K562 (cell line): ENCODE data around the gene NKAPL. TPM values are rescaled to one million over a fixed set of nuclear protein-coding genes. Genes with fewer than 3 reads are reported as not detected.
A peak's percentile ranks its signal among the peaks of the same experiment; 100 is the strongest.

Experiments used
- FOXM1 ChIP-seq, 2 experiments: fragments of 450-650 bp in 1 of 2; sonication (generic) in 1 of 2; formaldehyde crosslinking in 1 of 2; IDR thresholded peaks; 2 replicates each; pipeline versions ENCODE4 v1.6.1 to v1.9.0; 2017 to 2022; ENCODE audit warnings: low read depth in 2 of 2, mild to moderate bottlenecking in 2 of 2, missing genetic modification reagents in 1 of 2, moderate library complexity in 1 of 2
- HLTF ChIP-seq: fragments of 450-650 bp; IDR thresholded peaks from 2 replicates; pipeline ENCODE4 v1.6.1; 2016
- JUND ChIP-seq, 2 experiments: IDR thresholded peaks; 2 replicates in 1 of 2; 3 replicates in 1 of 2; pipeline ENCODE4 v1.6.1; 2011; ENCODE audit warnings: borderline replicate concordance in 2 of 2, low read depth in 2 of 2, low read length in 2 of 2, improper control_type of control experiment in 1 of 2, missing biosample characterization in 1 of 2, missing genetic modification characterization in 1 of 2, missing genetic modification reagents in 1 of 2
- LEF1 ChIP-seq: fragments of 450-650 bp; IDR thresholded peaks from 2 replicates; pipeline ENCODE4 v1.6.1; 2016; ENCODE audit warnings: mild to moderate bottlenecking
- MEF2D ChIP-seq: conservative IDR thresholded peaks from 2 replicates; pipeline ENCODE4 v1.6.1; 2016; ENCODE audit warnings: low read depth, missing genetic modification characterization, missing compliant biosample characterization
- PURB ChIP-seq: sonication (generic); formaldehyde crosslinking; IDR thresholded peaks from 2 replicates; pipeline ENCODE4 v1.9.0; 2021; ENCODE audit warnings: low read depth, mild to moderate bottlenecking, missing genetic modification reagents
- RNF2 ChIP-seq: sonication (generic); IDR thresholded peaks from 2 replicates; pipeline ENCODE4 v1.6.1; 2016
- SAFB2 ChIP-seq: fragments of 200-400 bp; formaldehyde crosslinking; IDR thresholded peaks from 2 replicates; pipeline ENCODE4 v1.6.1; 2018; ENCODE audit warnings: borderline replicate concordance, low read length, low read depth, moderate library complexity; ENCODE audit not compliant: severe bottlenecking
- SIN3B ChIP-seq: fragments of 450-650 bp; IDR thresholded peaks from 2 replicates; pipeline ENCODE4 v1.6.1; 2017; ENCODE audit warnings: low read depth, mild to moderate bottlenecking, moderate library complexity
- SMARCA5 ChIP-seq: fragments of 450-650 bp; IDR thresholded peaks from 2 replicates; pipeline ENCODE4 v1.6.1; 2016
- SNRNP70 ChIP-seq: fragments of 200-400 bp; formaldehyde crosslinking; optimal IDR thresholded peaks from 2 replicates; pipeline ENCODE3; 2017; ENCODE audit warnings: low read depth, low read length
- SREBF2 ChIP-seq: sonication (generic); formaldehyde crosslinking; IDR thresholded peaks from 2 replicates; pipeline ENCODE4 v1.4.0; 2020; ENCODE audit warnings: mild to moderate bottlenecking, missing genetic modification reagents
- ZNF197 ChIP-seq: fragments of 200-800 bp; sonication (Bioruptor generic); IDR thresholded peaks from 2 replicates; pipeline ENCODE4 v1.6.1; 2016; ENCODE audit warnings: low read depth, missing genetic modification characterization, missing compliant biosample characterization
- ZNF316 ChIP-seq: fragments of 450-650 bp; IDR thresholded peaks from 2 replicates; pipeline ENCODE4 v1.6.1; 2016
- polyA plus RNA-seq, 8 experiments: library from polyadenylated mRNA; depleted of rRNA in 4 of 8; stranded (reverse) in 5 of 8; unstranded in 3 of 8; fragments of >200 nt; fragmentation: Nextera tagmentation in 2 of 8; fragmentation: Illumina TruSeq in 1 of 8; extraction: Ambion mirVana in 2 of 8; extraction: Trizol in 1 of 8; gene quantifications; 2 replicates each; pipeline versions ENCODE4 v1.2.1 to v1.2.3, GENCODE V29; 2011 to 2014; ENCODE audit warnings: inconsistent platforms in 1 of 8, missing spikeins in 1 of 8
- total RNA-seq, 7 experiments: library from RNA; depleted of rRNA in 6 of 7; stranded (reverse); fragments of >200 nt in 6 of 7; fragmentation: Illumina TruSeq in 2 of 7; extraction: Trizol in 2 of 7; gene quantifications; 2 replicates each; pipeline versions ENCODE4 v1.2.1 to v1.2.3, GENCODE V29; 2011 to 2021; ENCODE audit warnings: low replicate concordance in 1 of 7
- TF ChIP-seq, protein P1 (sequence below): sonication (generic); formaldehyde crosslinking; IDR thresholded peaks from 2 replicates; pipeline ENCODE4 v1.8.0; 2023; ENCODE audit warnings: mild to moderate bottlenecking, missing genetic modification reagents
- TF ChIP-seq, protein P2 (sequence below): fragments of 450-650 bp; IDR thresholded peaks from 2 replicates; pipeline ENCODE4 v1.7.0; 2016; ENCODE audit warnings: borderline replicate concordance
- TF ChIP-seq, protein P3 (sequence below): fragments of 250-450 bp; sonication (Bioruptor Pico); IDR thresholded peaks from 2 replicates; pipeline ENCODE4 v1.4.0; 2020; ENCODE audit warnings: mild to moderate bottlenecking
- TF ChIP-seq, protein P4 (sequence below): IDR thresholded peaks from 3 replicates; pipeline ENCODE4 v1.6.1; 2011; ENCODE audit warnings: borderline replicate concordance, mild to moderate bottlenecking; ENCODE audit not compliant: insufficient read length, insufficient read depth

Gene NKAPL
- total and polyA plus RNA-seq, 9 of the 15 experiments (the other 6 are each of a cell fraction or from before 2014, with no cell fraction given): not detected

DNA sequence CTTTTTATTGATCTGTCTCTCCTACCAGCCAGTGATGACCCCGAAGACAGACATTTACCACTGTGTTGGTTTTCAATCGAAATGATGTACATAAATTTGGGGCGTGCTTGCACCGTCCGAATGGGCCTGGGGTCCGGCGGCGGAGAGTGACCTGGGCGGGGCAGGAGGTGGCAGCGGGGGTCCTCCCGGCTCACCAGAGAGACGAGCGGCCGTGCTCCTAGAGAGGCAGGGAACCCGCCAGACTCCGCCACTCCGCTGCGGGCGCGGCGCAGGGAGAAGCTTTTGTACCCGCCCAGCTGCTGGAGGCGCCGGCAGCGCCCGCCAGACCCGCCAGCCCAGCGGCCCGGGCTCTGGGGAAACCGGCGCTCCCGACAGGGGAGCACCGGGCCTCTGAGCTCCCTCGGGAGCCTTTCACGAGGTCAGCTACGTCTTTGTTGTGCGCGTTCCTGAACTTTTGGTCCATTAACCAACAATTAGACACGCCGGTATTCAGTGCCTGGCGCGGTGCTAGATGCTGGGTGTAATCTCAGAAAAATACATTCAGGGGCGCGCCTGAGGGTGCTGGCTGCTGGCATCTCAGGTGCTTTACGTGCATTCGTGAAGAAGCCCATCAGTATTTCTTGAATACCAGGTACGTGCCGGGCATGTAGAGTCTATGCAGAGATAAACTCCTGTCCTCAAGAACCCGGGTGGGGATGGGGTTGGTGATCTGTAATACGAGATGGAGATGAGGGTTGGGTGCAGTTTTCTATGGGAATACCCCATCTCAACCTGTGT lies 22.4 kb downstream of the NKAPL start, which contains the start of gene PGBD1 (continued):
- TF ChIP-seq ZNF316 (no peak), LEF1 (no peak), SNRNP70 (no peak), JUND (IDR thresholded peaks at IDR 0.05; ENCODE audit: borderline replicate concordance, low read depth, low read length) (no peak; the same call in none of the 2 replicates), JUND (tag; IDR thresholded peaks at IDR 0.05; ENCODE audit: borderline replicate concordance, low read depth, low read length) (no peak; the same call in 2 of the 3 replicates), SMARCA5 (no peak), MEF2D (tag) (no peak), HLTF (no peak), PURB (CRISPR knock-in tag) (no peak), SAFB2 (no peak), RNF2 (no peak), ZNF197 (no peak), SIN3B (0 out of 2 replicates have a peak, but pooled peaks have one; percentile 19), FOXM1 (IDR thresholded peaks at IDR 0.05; ENCODE audit: low read depth) (no peak), FOXM1 (CRISPR knock-in tag; IDR thresholded peaks at IDR 0.05; ENCODE audit: low read depth) (no peak), SREBF2 (no peak)
- TF ChIP-seq, protein P1, sequence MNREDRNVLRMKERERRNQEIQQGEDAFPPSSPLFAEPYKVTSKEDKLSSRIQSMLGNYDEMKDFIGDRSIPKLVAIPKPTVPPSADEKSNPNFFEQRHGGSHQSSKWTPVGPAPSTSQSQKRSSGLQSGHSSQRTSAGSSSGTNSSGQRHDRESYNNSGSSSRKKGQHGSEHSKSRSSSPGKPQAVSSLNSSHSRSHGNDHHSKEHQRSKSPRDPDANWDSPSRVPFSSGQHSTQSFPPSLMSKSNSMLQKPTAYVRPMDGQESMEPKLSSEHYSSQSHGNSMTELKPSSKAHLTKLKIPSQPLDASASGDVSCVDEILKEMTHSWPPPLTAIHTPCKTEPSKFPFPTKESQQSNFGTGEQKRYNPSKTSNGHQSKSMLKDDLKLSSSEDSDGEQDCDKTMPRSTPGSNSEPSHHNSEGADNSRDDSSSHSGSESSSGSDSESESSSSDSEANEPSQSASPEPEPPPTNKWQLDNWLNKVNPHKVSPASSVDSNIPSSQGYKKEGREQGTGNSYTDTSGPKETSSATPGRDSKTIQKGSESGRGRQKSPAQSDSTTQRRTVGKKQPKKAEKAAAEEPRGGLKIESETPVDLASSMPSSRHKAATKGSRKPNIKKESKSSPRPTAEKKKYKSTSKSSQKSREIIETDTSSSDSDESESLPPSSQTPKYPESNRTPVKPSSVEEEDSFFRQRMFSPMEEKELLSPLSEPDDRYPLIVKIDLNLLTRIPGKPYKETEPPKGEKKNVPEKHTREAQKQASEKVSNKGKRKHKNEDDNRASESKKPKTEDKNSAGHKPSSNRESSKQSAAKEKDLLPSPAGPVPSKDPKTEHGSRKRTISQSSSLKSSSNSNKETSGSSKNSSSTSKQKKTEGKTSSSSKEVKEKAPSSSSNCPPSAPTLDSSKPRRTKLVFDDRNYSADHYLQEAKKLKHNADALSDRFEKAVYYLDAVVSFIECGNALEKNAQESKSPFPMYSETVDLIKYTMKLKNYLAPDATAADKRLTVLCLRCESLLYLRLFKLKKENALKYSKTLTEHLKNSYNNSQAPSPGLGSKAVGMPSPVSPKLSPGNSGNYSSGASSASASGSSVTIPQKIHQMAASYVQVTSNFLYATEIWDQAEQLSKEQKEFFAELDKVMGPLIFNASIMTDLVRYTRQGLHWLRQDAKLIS (CRISPR knock-in tag): peak; percentile 59; the same call in 1 of the 2 replicates
- TF ChIP-seq, protein P2, sequence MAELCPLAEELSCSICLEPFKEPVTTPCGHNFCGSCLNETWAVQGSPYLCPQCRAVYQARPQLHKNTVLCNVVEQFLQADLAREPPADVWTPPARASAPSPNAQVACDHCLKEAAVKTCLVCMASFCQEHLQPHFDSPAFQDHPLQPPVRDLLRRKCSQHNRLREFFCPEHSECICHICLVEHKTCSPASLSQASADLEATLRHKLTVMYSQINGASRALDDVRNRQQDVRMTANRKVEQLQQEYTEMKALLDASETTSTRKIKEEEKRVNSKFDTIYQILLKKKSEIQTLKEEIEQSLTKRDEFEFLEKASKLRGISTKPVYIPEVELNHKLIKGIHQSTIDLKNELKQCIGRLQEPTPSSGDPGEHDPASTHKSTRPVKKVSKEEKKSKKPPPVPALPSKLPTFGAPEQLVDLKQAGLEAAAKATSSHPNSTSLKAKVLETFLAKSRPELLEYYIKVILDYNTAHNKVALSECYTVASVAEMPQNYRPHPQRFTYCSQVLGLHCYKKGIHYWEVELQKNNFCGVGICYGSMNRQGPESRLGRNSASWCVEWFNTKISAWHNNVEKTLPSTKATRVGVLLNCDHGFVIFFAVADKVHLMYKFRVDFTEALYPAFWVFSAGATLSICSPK: no peak
- TF ChIP-seq, protein P3, sequence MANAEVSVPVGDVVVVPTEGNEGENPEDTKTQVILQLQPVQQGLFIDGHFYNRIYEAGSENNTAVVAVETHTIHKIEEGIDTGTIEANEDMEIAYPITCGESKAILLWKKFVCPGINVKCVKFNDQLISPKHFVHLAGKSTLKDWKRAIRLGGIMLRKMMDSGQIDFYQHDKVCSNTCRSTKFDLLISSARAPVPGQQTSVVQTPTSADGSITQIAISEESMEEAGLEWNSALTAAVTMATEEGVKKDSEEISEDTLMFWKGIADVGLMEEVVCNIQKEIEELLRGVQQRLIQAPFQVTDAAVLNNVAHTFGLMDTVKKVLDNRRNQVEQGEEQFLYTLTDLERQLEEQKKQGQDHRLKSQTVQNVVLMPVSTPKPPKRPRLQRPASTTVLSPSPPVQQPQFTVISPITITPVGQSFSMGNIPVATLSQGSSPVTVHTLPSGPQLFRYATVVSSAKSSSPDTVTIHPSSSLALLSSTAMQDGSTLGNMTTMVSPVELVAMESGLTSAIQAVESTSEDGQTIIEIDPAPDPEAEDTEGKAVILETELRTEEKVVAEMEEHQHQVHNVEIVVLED (CRISPR knock-in tag): no peak
- TF ChIP-seq, protein P4, sequence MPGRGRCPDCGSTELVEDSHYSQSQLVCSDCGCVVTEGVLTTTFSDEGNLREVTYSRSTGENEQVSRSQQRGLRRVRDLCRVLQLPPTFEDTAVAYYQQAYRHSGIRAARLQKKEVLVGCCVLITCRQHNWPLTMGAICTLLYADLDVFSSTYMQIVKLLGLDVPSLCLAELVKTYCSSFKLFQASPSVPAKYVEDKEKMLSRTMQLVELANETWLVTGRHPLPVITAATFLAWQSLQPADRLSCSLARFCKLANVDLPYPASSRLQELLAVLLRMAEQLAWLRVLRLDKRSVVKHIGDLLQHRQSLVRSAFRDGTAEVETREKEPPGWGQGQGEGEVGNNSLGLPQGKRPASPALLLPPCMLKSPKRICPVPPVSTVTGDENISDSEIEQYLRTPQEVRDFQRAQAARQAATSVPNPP: no peak
